HEK293 (cell line): ENCODE data around the gene CCHCR1.
"Not testable (repeated sequence)": the region's sequence is repeated elsewhere in the genome, so short reads cannot be mapped to it uniquely, and the experiment has no call there.

Source experiments
- CTCF ChIA-PET: fragments of 350-600 bp; formaldehyde crosslinking; extraction: SDS; loops from one replicate; lab custom pipeline; 2021; ENCODE audit warnings: antibody characterized with exemption; lab: Yijun Ruan, JAX
- POLR2A ChIA-PET: fragments of 300-600 bp; formaldehyde crosslinking; extraction: SDS; loops from one replicate; lab custom pipeline; 2020; ENCODE audit warnings: antibody characterized with exemption, inconsistent platforms; lab: Yijun Ruan, JAX
- H3K27ac ChIP-seq: fragments of 200-500 bp; sonication (Bioruptor generic); 2 replicates; pipeline ENCODE4 v1.5.1; 2014; ENCODE audit warnings: low read depth, low read length, control low read depth, inconsistent platforms; ENCODE audit errors: extremely low read depth
- H3K36me3 ChIP-seq, 2 experiments: fragments of 200-500 bp in 1 of 2; sonication (Bioruptor generic) in 1 of 2; 1 replicate in 1 of 2; 2 replicates in 1 of 2; pipeline ENCODE4 v1.5.1; 2014 to 2017; ENCODE audit warnings: inconsistent platforms in 2 of 2, low read length in 2 of 2; ENCODE audit not compliant: control insufficient read depth in 2 of 2, insufficient read depth in 1 of 2
- H3K4me1 ChIP-seq: fragments of 200-500 bp; sonication (Bioruptor generic); 2 replicates; pipeline ENCODE4 v1.5.1; 2014; ENCODE audit warnings: mild to moderate bottlenecking, low read length, inconsistent platforms; ENCODE audit not compliant: control insufficient read depth, insufficient read depth
- H3K4me3 ChIP-seq: 2 replicates; pipeline ENCODE4 v1.5.1; 2011; ENCODE audit warnings: low read depth, mild to moderate bottlenecking, control low read depth, low read length, moderate library complexity
- H3K9me3 ChIP-seq: fragments of 200-500 bp; sonication (Bioruptor generic); 2 replicates; pipeline ENCODE4 v1.5.1; 2014; ENCODE audit warnings: low read depth, low read length, inconsistent platforms; ENCODE audit not compliant: control insufficient read depth, insufficient read depth
- GFI1B ChIP-seq: fragments of 450-650 bp; formaldehyde crosslinking; IDR thresholded peaks from 2 replicates; pipeline ENCODE4 v1.5.1; 2016; ENCODE audit warnings: missing biosample characterization, missing genetic modification characterization
- GLI4 ChIP-seq: fragments of 450-650 bp; formaldehyde crosslinking; IDR thresholded peaks from 2 replicates; pipeline ENCODE4 v1.5.1; 2016; ENCODE audit warnings: missing biosample characterization, missing genetic modification characterization
- GLIS2 ChIP-seq: fragments of 450-650 bp; formaldehyde crosslinking; IDR thresholded peaks from 2 replicates; pipeline ENCODE4 v1.5.1; 2016; ENCODE audit warnings: missing biosample characterization, missing genetic modification characterization
- KLF16 ChIP-seq: fragments of 450-650 bp; formaldehyde crosslinking; IDR thresholded peaks from 2 replicates; pipeline ENCODE4 v1.5.1; 2017; ENCODE audit warnings: missing biosample characterization, missing genetic modification characterization
- KLF7 ChIP-seq: fragments of 450-650 bp; formaldehyde crosslinking; IDR thresholded peaks from 2 replicates; pipeline ENCODE4 v1.5.1; 2016; ENCODE audit warnings: missing biosample characterization, missing genetic modification characterization, borderline replicate concordance
- KLF8 ChIP-seq: fragments of 450-650 bp; formaldehyde crosslinking; IDR thresholded peaks from 2 replicates; pipeline ENCODE4 v1.5.1; 2016; ENCODE audit warnings: missing biosample characterization, missing genetic modification characterization
- MEIS1 ChIP-seq: sonication (generic); formaldehyde crosslinking; IDR thresholded peaks from 2 replicates; pipeline ENCODE4 v1.8.1; 2022; ENCODE audit warnings: missing genetic modification reagents, mild to moderate bottlenecking, borderline replicate concordance
- PRDM10 ChIP-seq: fragments of 450-650 bp; formaldehyde crosslinking; IDR thresholded peaks from 2 replicates; pipeline ENCODE4 v1.5.1; 2016; ENCODE audit warnings: missing biosample characterization, missing genetic modification characterization
- SCRT1 ChIP-seq: fragments of 450-650 bp; formaldehyde crosslinking; IDR thresholded peaks from 2 replicates; pipeline ENCODE4 v1.5.1; 2016; ENCODE audit warnings: missing biosample characterization, missing genetic modification characterization, borderline replicate concordance
- ZFP3 ChIP-seq: fragments of 450-650 bp; formaldehyde crosslinking; IDR thresholded peaks from 2 replicates; pipeline ENCODE4 v1.5.1; 2016; ENCODE audit warnings: low read depth, missing biosample characterization, missing genetic modification characterization
- ZFP41 ChIP-seq: fragments of 450-650 bp; formaldehyde crosslinking; IDR thresholded peaks from 2 replicates; pipeline ENCODE4 v1.5.1; 2016; ENCODE audit warnings: missing biosample characterization, missing genetic modification characterization, borderline replicate concordance
- ZNF121 ChIP-seq: fragments of 450-650 bp; formaldehyde crosslinking; IDR thresholded peaks from 2 replicates; pipeline ENCODE4 v1.5.1; 2016; ENCODE audit warnings: missing biosample characterization, missing genetic modification characterization
- ZNF214 ChIP-seq: fragments of 450-650 bp; formaldehyde crosslinking; IDR thresholded peaks from 2 replicates; pipeline ENCODE4 v1.5.1; 2017; ENCODE audit warnings: missing biosample characterization, mild to moderate bottlenecking, missing genetic modification characterization, borderline replicate concordance
- ZNF248 ChIP-seq: fragments of 450-650 bp; formaldehyde crosslinking; IDR thresholded peaks from 2 replicates; pipeline ENCODE4 v1.5.1; 2017; ENCODE audit warnings: missing biosample characterization, missing genetic modification characterization
- ZNF266 ChIP-seq: fragments of 450-650 bp; formaldehyde crosslinking; IDR thresholded peaks from 2 replicates; pipeline ENCODE4 v1.5.1; 2016; ENCODE audit warnings: missing biosample characterization, missing genetic modification characterization, low read depth
- ZNF433 ChIP-seq: fragments of 450-650 bp; formaldehyde crosslinking; IDR thresholded peaks from 2 replicates; pipeline ENCODE4 v1.5.1; 2016; ENCODE audit warnings: missing biosample characterization, missing genetic modification characterization, low read depth
- ZNF555 ChIP-seq: fragments of 450-650 bp; formaldehyde crosslinking; conservative IDR thresholded peaks from 2 replicates; pipeline ENCODE4 v1.5.1; 2017; ENCODE audit warnings: missing biosample characterization, mild to moderate bottlenecking, missing genetic modification characterization, inconsistent platforms

CCHCR1 gene

GRCh38 chr6:31196251-31197022 is 38.8 kb upstream of the CCHCR1 start:
- CTCF ChIA-PET = interaction anchor here (0.6 to 9.7 kb wide), 36 partner anchors 9 to 390 kb away, joined by 3 to 214 read pairs (median 5); partner anchors contain the start of genes LST1 and PSORS1C2
- POLR2A ChIA-PET = interaction anchor here (1.3 to 2.3 kb wide), 4 partner anchors 38 to 180 kb away, joined by 3 to 13 read pairs (median 5); partner anchors contain the start of gene TCF19
- peak; percentile 96 for TF ChIP-seq ZNF121 (tag by site-specific recombination)
- H3K9me3 ChIP-seq, H3K36me3 ChIP-seq, H3K27ac ChIP-seq, H3K4me1 ChIP-seq, H3K4me3 ChIP-seq: not testable (repeated sequence)

GRCh38 chr6:31195308-31195979 is 37.8 kb upstream of the CCHCR1 start:
- CTCF ChIA-PET = interaction anchor here (0.6 to 9.7 kb wide), 7 partner anchors 23 to 181 kb away, joined by 3 to 214 read pairs (median 11); no protein-coding TSS in a partner anchor
- not testable (repeated sequence) for H3K36me3 ChIP-seq, H3K9me3 ChIP-seq, H3K4me3 ChIP-seq, H3K27ac ChIP-seq, H3K4me1 ChIP-seq
- POLR2A ChIA-PET = interaction anchor here (0.6 kb wide), 1 partner anchor 54 kb away, joined by 3 read pairs; no protein-coding TSS in a partner anchor

GRCh38 chr6:31194061-31194834 is 36.6 kb upstream of the CCHCR1 start:
- no peaks in the 10 kb centered on the region for H3K36me3 ChIP-seq
- ChIA-PET CTCF (interaction anchor here (0.6 to 9.7 kb wide), 9 partner anchors 56 to 975 kb away, joined by 3 to 214 read pairs (median 4); partner anchors contain the start of gene PSORS1C2), POLR2A (interaction anchor here (0.6 kb wide), 1 partner anchor 460 kb away, joined by 3 read pairs; no protein-coding TSS in a partner anchor)
- no peak overlapping the region for H3K27ac ChIP-seq
- H3K9me3 ChIP-seq = no peaks in the 10 kb centered on the region
- TF ChIP-seq ZFP3 (tag by site-specific recombination) = peak; percentile 72
- peak; percentile 90 for TF ChIP-seq PRDM10 (tag by site-specific recombination)
- TF ChIP-seq KLF16 (tag by site-specific recombination) = no peak
- no peak for TF ChIP-seq ZFP41 (tag by site-specific recombination)
- no peak overlapping the region for H3K4me3 ChIP-seq
- H3K4me1 ChIP-seq = no peaks in the 10 kb centered on the region

- no peaks in the 10 kb centered on the region for H3K9me3 ChIP-seq
- H3K27ac ChIP-seq = no peak overlapping the region
- ChIA-PET POLR2A (no interaction called here), CTCF (interaction anchor here (0.6 to 9.7 kb wide), 19 partner anchors 9 to 974 kb away, joined by 3 to 214 read pairs (median 5); partner anchors contain the start of gene PSORS1C2)
- H3K4me3 ChIP-seq = no peak overlapping the region
- no peaks in the 10 kb centered on the region for H3K4me1 ChIP-seq
- H3K36me3 ChIP-seq = no peaks in the 10 kb centered on the region
- TF ChIP-seq GFI1B = no peak
- no peak for TF ChIP-seq KLF7 (tag by site-specific recombination)
- no peak for TF ChIP-seq GLIS2
- TF ChIP-seq ZNF248 (tag by site-specific recombination) = no peak
- TF ChIP-seq GLI4 (tag by site-specific recombination) = no peak
- TF ChIP-seq ZNF266 (tag by site-specific recombination) = no peak
- no peak for TF ChIP-seq ZNF433
- no peak for TF ChIP-seq KLF8 (tag by site-specific recombination)
- TF ChIP-seq ZNF214 (tag by site-specific recombination) = no peak
- no peak for TF ChIP-seq ZNF555 (tag by site-specific recombination)
- no peak for TF ChIP-seq MEIS1 (CRISPR knock-in tag)
- no peak for TF ChIP-seq SCRT1
Observed at GRCh38 chr6:31193206-31193605, 35.6 kb upstream of the CCHCR1 start.
